HepG2 (cell line): ENCODE measurements around the gene ZNF287. TPM values are rescaled to one million over a fixed set of nuclear protein-coding genes. Genes with fewer than 3 reads are reported as not detected.

ENCODE experiments used
- ATAC-seq: fragments of 200-7000 bp; cut with Tn5 transposase; 3 replicates; pipeline ENCODE4 v1.9.1; 2020; ENCODE audit warnings: mild to moderate bottlenecking, moderate library complexity
- BruUV-seq: library from RNA; stranded (reverse); fragments of 400-500 nt; replicated peaks from 2 replicates; lab custom pipeline; 2021; lab: Mats Ljungman, UMichigan
- CTCF ChIA-PET: fragments of 300-600 bp; formaldehyde crosslinking; extraction: SDS; loops from one replicate; lab custom pipeline; 2021; ENCODE audit warnings: low total read pairs, inconsistent platforms, low intra/inter-chr PET ratio; lab: Yijun Ruan, JAX
- POLR2A ChIA-PET: fragments of 350-600 bp; sonication (Branson Sonifier 250); formaldehyde crosslinking; loops from one replicate; lab custom pipeline; 2020; ENCODE audit warnings: antibody characterized with exemption, inconsistent platforms; lab: Yijun Ruan, JAX
- DNase-seq: peaks from one replicate; pipeline ENCODE4 v3.0.0-alpha.2; 2015; ENCODE audit warnings: low spot score
- FAIRE-seq: peaks from 3 replicates; lab custom pipeline; 2011; peaks lifted over from hg19 to GRCh38; lab: Jason Lieb, UNC
- H2AFZ ChIP-seq: one replicate; pipeline ENCODE4 v1.6.1; 2011; ENCODE audit warnings: low read length, inconsistent platforms
- H3K27ac ChIP-seq: fragments of 300-600 bp; 3 replicates; pipeline ENCODE4 v1.8.0; 2011; ENCODE audit warnings: mixed run types, mild to moderate bottlenecking, mixed read lengths, low read length, inconsistent platforms; ENCODE audit not compliant: insufficient read depth; ENCODE audit errors: extremely low read length
- H3K27me3 ChIP-seq, 2 experiments: fragments of 200-600 bp in 1 of 2; 2 replicates in 1 of 2; 3 replicates in 1 of 2; pipeline versions ENCODE4 v1.6.0 to v1.8.0; 2011; ENCODE audit warnings: low read length in 2 of 2, mild to moderate bottlenecking in 2 of 2, moderate library complexity in 2 of 2, inconsistent platforms in 1 of 2; ENCODE audit not compliant: insufficient read depth in 2 of 2, control insufficient read depth in 1 of 2
- H3K36me3 ChIP-seq, 2 experiments: fragments of 200-600 bp in 1 of 2; replicated peaks in 1 of 2; 2 replicates in 1 of 2; 3 replicates in 1 of 2; pipeline versions ENCODE4 v1.5.1 to v1.8.0; 2011; ENCODE audit warnings: low read length in 2 of 2, inconsistent platforms in 1 of 2; ENCODE audit not compliant: insufficient read depth in 2 of 2, control insufficient read depth in 1 of 2
- H3K4me1 ChIP-seq: 2 replicates; pipeline ENCODE4 v1.5.1; 2012; ENCODE audit warnings: low read length, inconsistent platforms; ENCODE audit not compliant: insufficient read depth
- H3K4me2 ChIP-seq: 2 replicates; pipeline ENCODE4 v1.6.0; 2011; ENCODE audit warnings: low read depth, low read length, inconsistent platforms
- H3K4me3 ChIP-seq, 3 experiments: fragments of 200-600 bp in 1 of 3; sonication (generic), shearing (Covaris generic) in 1 of 3; replicated peaks in 1 of 3; 2 replicates each; pipeline ENCODE4 v1.5.1; 2011 to 2016; ENCODE audit warnings: low read length in 3 of 3, inconsistent platforms in 2 of 3, low read depth in 2 of 3, mild to moderate bottlenecking in 2 of 3, control low read depth in 1 of 3, mixed read lengths in 1 of 3; ENCODE audit not compliant: insufficient read depth in 1 of 3
- H3K79me2 ChIP-seq: one replicate; pipeline ENCODE4 v1.6.1; 2011; ENCODE audit warnings: low read length, inconsistent platforms; ENCODE audit not compliant: insufficient read depth
- H3K9ac ChIP-seq: 2 replicates; pipeline ENCODE4 v1.6.0; 2011; ENCODE audit warnings: mild to moderate bottlenecking, low read depth, low read length, inconsistent platforms; ENCODE audit not compliant: insufficient read depth
- H3K9me3 ChIP-seq: 2 replicates; pipeline ENCODE4 v1.5.1; 2012; ENCODE audit warnings: mild to moderate bottlenecking, low read length
- H4K20me1 ChIP-seq: 2 replicates; pipeline ENCODE4 v1.6.0; 2011; ENCODE audit warnings: inconsistent platforms, mild to moderate bottlenecking, low read length, moderate library complexity; ENCODE audit not compliant: insufficient read depth
- BCL6 ChIP-seq: IDR thresholded peaks from 2 replicates; pipeline ENCODE4 v1.6.1; 2016; ENCODE audit warnings: missing genetic modification reagents, missing compliant biosample characterization
- HDAC1 ChIP-seq: sonication (generic); formaldehyde crosslinking; IDR thresholded peaks from 2 replicates; pipeline ENCODE4 v1.5.1; 2020; ENCODE audit warnings: mild to moderate bottlenecking, missing genetic modification reagents
- KLF12 ChIP-seq: sonication (generic); formaldehyde crosslinking; IDR thresholded peaks from 2 replicates; pipeline ENCODE4 v1.4.0; 2020; ENCODE audit warnings: missing genetic modification reagents, borderline replicate concordance
- MXD1 ChIP-seq: sonication (generic); formaldehyde crosslinking; IDR thresholded peaks from 2 replicates; pipeline ENCODE4 v1.4.0; 2020; ENCODE audit warnings: mild to moderate bottlenecking, missing genetic modification reagents
- PAXIP1 ChIP-seq: sonication (generic); formaldehyde crosslinking; conservative IDR thresholded peaks from 2 replicates; pipeline ENCODE4 v1.4.0; 2020; ENCODE audit warnings: mild to moderate bottlenecking, missing genetic modification reagents, moderate library complexity
- REXO4 ChIP-seq: sonication (generic); formaldehyde crosslinking; IDR thresholded peaks from 2 replicates; pipeline ENCODE4 v1.8.0; 2022; ENCODE audit warnings: missing genetic modification reagents, mild to moderate bottlenecking, borderline replicate concordance
- ZBTB40 ChIP-seq, 2 experiments: fragments of 450-650 bp in 1 of 2; sonication (generic) in 1 of 2; formaldehyde crosslinking in 1 of 2; IDR thresholded peaks; 2 replicates each; pipeline versions ENCODE4 v1.6.1 to v1.8.0; 2016 to 2022; ENCODE audit warnings: antibody characterized with exemption in 1 of 2, mild to moderate bottlenecking in 1 of 2, missing genetic modification reagents in 1 of 2
- WGBS: methylation state at CpG from one replicate; pipeline ENCODE4 v1.1.6; 2017; ENCODE audit warnings: low lambda C conversion rate; 5-methylcytosine and 5-hydroxymethylcytosine counted together
- in situ Hi-C: cut with HindIII; loops from 2 replicates; pipeline ENCODE4 v1.10.0; 2017; ENCODE audit warnings: low pct_unique_long_range_greater_than_20kb; ENCODE audit not compliant: extremely low pct_ligation_motif_present
- intact Hi-C: fragments of 100-400 bp; cut with micrococcal nuclease; formaldehyde crosslinking; loops from one replicate; pipeline ENCODE4 v1.10.0; 2022; ENCODE audit not compliant: unreplicated experiment
- polyA plus RNA-seq, 8 experiments: library from polyadenylated mRNA; depleted of rRNA in 3 of 8; stranded (reverse) in 7 of 8; unstranded in 1 of 8; fragments of >200 nt; fragmentation: Illumina TruSeq in 4 of 8; extraction: Trizol in 4 of 8; gene quantifications; 2 replicates each; pipeline versions ENCODE4 v1.2.1 to v1.2.3, GENCODE V29; 2011 to 2016; ENCODE audit warnings: low read depth in 4 of 8, missing spikeins in 1 of 8, mixed read lengths in 1 of 8; ENCODE audit not compliant: insufficient read depth in 1 of 8
- total RNA-seq, 5 experiments: library from RNA; depleted of rRNA; stranded (reverse); fragments of >200 nt; fragmentation: Illumina TruSeq; extraction: Trizol; gene quantifications; 2 replicates each; pipeline ENCODE4 v1.2.3, GENCODE V29; 2016; ENCODE audit warnings: low read depth in 1 of 5

Gene ZNF287
- total and polyA plus RNA-seq, 2 of the 13 experiments (the other 11 are each of a cell fraction or from before 2014, with no cell fraction given) = 0.21 TPM; not detected in 1

GRCh38 chr17:16599537-16599936 is 30.5 kb upstream of the ZNF287 start:
- no TSS peak for BruUV-seq
- H4K20me1 ChIP-seq = no peaks in the 10 kb centered on the region
- H3K27ac ChIP-seq = no peak overlapping the region
- peak overlapping the region; percentile 25; the same call in 1 of the 2 replicates for H3K4me2 ChIP-seq
- 0% methylated on average over 4 of the region's 5 CpGs for WGBS
- H3K9ac ChIP-seq = no peak overlapping the region
- FAIRE-seq (no peak), DNase-seq (peak; percentile 26), ATAC-seq (peak; percentile 81)
- H3K4me3 ChIP-seq = no peak overlapping the region
- intact Hi-C loops = no loop called here
- H3K9me3 ChIP-seq = no peaks in the 10 kb centered on the region
- ChIA-PET CTCF (no interaction called here), POLR2A (no interaction called here)
- H3K36me3 ChIP-seq = no peaks in the 10 kb centered on the region
- in situ Hi-C loops = no loop called here
- no peak overlapping the region for H2AFZ ChIP-seq
- H3K4me1 ChIP-seq = peaks cover 13% of the 10 kb centered on the region
- H3K79me2 ChIP-seq = no peaks in the 10 kb centered on the region
- H3K27me3 ChIP-seq = peaks cover 2 to 3% of the 10 kb centered on the region in 2 experiments; a peak in 1 of 5 replicates
- TF ChIP-seq BCL6 (no peak), MXD1 (no peak), PAXIP1 (CRISPR knock-in tag) (0 out of 2 replicates have a peak, but pooled peaks have one; percentile 27), ZBTB40 (IDR thresholded peaks at IDR 0.05) (no peak), ZBTB40 (CRISPR knock-in tag; IDR thresholded peaks at IDR 0.05) (no peak), KLF12 (CRISPR knock-in tag) (no peak), HDAC1 (CRISPR knock-in tag) (0 out of 2 replicates have a peak, but pooled peaks have one; percentile 29), REXO4 (no peak)
